Esophagus squamous epithelium (tissue), 4 donors: Measurements from ENCODE around the gene SNAPC4.

Experiments
- CTCF ChIP-seq, 6 experiments: fragments of 450-650 bp in 4 of 6; fragments of 200-600 bp in 2 of 6; sonication (generic) in 2 of 6; IDR thresholded peaks; one replicate each; pipeline ENCODE4 v1.5.1; 2016 to 2019; ENCODE audit warnings: antibody characterized with exemption in 6 of 6, mild to moderate bottlenecking in 4 of 6, moderate library complexity in 4 of 6
- POLR2A ChIP-seq, 4 donors: fragments of 450-650 bp; IDR thresholded peaks; one replicate each; pipeline ENCODE4 v1.6.1; 2017; ENCODE audit warnings: antibody characterized with exemption in 4 of 4, mild to moderate bottlenecking in 4 of 4, moderate library complexity in 3 of 4

- TF ChIP-seq CTCF (IDR thresholded peaks at IDR 0.05) (no peak), POLR2A (IDR thresholded peaks at IDR 0.05) (no peak)
Measured at GRCh38 chr9:136401173-136401922, 1.4 kb upstream of the SNAPC4 start.
